HUDEP-2 (cell line): ENCODE results near the gene GLYR1.

Experiments used
- DNase-seq, 76 experiments: peaks; one replicate each; lab custom pipeline; 2025; ENCODE audit not compliant: unreplicated experiment in 76 of 76; lab: John Stamatoyannopoulos, UW

The GLYR1 gene

GRCh38 chr16:4880006-4880580, 33.0 kb upstream of the GLYR1 start:
- DNase-seq = no peak

DNA sequence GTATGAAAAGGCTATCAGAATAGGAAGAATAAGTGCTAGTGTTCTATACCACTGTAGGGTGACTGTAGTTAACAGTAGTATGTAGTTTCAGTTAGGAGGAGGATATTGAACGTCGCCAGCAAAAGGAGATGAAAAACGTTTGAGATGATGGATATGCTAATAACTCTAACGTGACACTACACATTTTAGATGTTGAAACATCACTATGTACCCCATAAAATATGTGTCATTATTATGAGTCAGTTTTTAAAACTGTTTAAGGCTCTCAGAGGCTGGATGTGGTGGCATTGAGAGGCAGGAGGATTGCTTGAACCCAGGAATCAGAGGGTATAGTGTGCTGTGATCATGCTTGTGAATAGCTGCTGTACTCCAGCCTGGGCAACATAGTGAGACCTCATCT, 32.0 kb upstream of the GLYR1 start:
- no peak for DNase-seq

DNA sequence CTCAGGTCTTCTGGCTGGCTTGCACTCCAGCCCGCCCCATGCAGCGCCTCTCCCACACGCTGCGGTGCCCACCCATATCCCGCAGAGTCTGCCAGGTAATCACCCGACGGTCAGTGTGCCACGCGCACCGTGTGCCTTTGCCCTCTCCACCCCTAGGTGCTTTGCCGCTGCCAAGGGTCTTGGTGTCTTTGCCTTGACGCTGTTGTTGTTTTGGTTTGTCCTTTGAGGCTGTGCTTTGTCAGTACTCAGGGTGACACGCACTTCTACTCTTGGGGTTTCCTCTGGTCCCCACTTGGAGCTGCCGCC, 30.2 kb upstream of the GLYR1 start:
- DNase-seq = no peak

- DNase-seq = no peak
Observed at GRCh38 chr16:4876646-4877379, 29.7 kb upstream of the GLYR1 start.

DNA sequence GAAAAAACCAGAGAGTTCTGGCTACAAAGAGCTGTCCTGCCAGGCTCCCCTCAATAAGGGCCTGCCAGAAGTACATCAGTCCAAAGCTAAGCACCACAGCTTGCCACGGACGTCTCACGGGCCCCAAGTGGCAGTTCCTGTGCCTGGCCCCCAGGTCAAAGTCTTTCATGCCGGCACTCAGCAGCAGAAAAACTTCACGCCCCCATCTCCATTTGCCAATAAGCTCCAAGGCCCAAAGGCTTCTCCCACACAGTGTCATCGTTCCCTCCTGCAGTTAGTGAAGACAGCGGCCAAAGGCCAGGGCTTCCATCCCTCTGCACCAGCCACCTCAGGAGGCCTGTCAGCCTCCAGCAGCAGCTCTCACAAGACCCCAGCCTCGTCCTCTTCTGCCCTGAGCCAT, 27.6 kb upstream of the GLYR1 start:
- DNase-seq = no peak

GRCh38 chr16:4873091-4873490, 26.0 kb upstream of the GLYR1 start:
- DNase-seq = no peak

DNA sequence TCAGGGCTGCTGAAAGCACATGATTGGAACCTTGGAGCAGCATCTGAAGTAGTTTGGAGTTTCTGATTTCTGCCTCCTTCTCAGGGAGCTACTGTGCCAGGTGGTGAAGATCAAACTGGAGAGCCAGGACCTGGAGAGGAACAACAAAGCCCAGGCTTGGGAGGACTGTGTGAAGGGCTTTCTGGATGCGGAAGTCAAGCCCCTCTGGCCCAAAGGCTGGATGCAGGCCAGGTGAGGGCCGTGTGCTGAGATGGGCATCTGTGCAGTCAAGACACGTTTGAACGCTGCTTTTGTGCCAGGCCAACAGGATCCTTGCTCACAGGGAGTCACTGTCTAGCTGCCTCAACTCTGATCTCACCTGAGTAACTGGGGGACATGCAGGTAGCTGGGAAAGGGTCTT, 24.0 kb upstream of the GLYR1 start:
- DNase-seq = no peak

DNA sequence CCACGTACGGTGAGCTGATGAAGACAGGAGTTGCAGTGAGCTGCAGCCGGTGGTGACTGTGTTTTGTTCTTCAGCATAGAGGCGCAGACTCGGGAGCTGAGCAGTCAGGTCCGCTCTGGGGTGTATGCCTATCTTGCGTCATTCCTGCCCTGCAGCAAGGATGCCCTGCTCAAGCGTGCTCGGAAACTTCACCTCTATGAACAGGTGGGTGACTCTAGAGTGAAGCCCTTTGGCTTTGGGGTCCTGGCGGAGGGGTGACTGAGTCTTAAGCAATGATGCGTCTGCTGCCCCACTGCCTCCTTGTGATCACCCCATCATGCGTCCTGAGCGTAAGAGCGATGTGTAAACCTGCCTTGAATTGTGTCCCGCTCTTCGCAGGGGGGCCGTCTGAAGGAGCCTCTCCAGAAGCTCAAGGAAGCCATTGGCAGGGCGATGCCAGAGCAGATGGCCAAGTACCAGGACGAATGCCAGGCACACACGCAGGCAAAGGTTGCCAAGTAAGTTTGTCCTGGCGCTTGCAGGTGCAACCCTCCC, 23.1 kb upstream of the GLYR1 start:
- no peak for DNase-seq

DNA sequence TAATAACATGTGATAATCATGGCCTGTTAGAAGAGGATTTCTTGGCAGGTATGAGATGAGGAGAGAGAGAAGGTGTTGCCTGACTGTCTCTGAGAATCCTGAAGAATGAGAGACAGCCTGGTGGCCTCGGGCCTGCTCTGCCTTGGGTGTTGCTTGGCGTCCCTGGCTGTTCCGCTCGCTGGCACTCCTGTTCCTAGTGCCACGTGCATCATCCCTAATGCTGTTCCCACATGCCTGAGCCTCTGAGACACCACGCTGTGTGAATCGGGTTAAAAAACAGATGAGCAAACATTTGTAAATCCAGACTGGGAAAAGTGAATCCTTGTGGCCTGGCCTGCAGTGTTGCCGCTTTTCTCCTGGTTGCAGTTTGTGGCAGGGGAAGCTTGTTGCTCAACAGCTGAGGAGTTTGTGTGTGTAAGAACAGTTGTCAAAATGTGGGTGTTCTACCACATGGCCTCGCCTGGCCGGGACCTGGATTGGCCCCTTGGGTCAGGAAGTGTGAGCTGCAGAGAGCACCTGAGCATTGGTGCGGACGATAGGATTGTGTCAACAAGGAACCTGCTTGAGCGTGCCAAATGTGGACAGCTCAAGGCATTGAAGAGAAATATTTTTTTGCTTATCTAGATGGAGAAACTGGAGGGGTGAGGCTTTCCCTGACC, 22.2 kb upstream of the GLYR1 start:
- no peak for DNase-seq

DNA sequence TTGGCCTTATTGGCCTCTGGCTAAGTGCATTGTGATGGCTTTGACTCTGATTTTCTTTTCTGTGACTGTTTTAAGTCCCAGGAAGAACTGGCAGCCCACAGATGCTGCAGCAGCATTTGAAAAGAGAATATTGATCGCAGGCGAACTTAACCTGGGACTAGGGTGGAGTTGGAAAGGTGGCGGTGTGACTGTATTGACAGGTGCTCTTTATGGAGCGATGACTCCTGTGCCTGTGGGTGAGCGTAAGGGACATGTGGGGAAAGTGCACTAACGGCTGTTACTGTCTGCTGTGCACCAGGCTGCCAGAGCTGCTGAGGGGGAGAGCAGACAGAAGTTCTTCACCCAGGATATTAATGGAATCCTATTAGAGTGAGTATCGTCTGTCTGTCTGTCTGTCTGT, 21.4 kb upstream of the GLYR1 start:
- DNase-seq = no peak

DNA sequence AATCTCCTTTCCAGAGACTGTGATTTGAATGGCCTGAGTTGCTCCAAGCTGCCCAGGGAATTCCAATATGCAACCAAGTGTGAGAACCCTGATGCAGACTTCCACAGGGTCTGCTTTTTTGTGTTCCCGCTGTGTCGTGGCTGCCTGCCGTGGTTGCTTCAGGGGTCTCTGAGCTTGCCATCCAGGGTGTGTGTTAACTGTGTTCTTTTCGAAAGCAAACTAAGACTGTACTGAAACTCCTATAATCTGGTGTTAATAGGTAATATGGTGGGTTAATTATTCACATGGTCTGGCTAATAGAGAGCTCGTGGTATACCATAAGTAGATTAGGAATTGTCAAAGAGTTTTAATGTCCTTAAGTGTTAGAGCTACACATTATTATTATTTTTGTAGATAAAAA, 20.9 kb upstream of the GLYR1 start:
- DNase-seq = no peak

- no peak for DNase-seq
Observed at GRCh38 chr16:4866586-4866985, 19.5 kb upstream of the GLYR1 start.

- DNase-seq = no peak
Observed at GRCh38 chr16:4865231-4865860, 18.3 kb upstream of the GLYR1 start.

- DNase-seq = no peak
Observed at GRCh38 chr16:4864728-4865127, 17.6 kb upstream of the GLYR1 start.

DNA sequence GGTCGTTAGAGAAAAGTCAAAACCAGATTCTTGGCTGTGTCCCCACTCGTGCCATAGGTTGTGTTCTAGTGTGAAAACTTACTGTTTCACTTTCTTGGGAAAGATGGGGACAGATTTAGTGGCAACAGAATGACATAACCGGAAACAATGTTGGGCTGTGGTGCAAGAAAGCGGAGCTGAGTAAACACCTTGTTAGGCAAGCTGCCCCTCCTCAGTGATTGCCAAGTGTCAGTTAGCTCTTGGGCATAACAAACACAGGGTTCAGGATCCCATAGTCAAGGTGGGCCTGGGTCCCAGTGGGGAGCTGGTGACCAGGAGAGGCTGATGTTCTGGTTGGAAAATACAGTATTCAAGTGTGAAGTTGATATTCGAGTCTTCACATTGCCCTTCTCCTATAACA, 15.6 kb upstream of the GLYR1 start:
- DNase-seq = no peak

DNA sequence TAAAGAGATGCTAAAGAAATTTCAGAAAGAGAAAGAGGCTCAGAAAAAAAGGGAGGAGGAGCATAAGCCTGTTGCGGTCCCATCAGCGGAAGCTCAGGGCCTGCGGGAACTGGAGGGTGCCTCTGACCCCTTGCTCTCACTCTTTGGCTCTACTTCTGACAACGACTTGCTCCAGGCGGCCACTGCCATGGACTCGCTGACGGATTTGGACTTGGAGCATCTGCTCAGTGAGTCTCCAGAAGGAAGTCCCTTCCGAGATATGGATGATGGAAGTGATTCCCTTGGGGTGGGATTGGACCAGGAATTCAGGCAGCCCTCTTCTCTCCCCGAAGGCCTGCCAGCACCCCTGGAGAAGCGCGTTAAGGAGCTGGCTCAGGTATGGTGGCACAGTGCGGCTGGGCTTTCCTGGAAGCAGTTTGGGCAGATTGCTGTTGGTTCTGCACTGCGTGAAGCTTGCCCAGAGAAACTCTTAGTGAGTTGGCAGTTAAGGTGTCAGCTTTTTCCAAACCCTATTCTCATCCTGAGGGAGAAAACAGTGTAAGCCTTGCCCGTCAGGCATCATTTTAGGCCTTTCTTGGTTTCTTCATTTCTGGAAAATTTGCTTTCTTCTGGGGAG, 13.7 kb upstream of the GLYR1 start:
- no peak for DNase-seq

DNA sequence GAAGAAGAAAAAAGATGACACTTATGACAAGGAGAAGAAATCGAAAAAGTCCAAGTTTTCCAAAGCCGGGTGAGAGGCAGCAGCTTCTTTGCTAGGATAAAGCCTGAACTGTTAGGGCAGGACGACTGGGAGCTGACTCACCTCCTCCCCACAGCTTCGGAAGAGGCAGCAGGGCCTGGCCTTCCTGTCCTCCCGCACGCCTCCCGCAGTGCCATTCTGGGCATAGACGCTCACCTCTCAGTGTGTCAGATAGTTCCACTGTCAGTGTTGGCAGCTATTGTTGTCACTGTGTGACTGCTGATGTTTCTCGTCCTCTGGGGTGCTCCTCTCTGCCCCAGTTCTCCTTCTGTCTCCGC, 12.8 kb upstream of the GLYR1 start:
- DNase-seq = no peak

GRCh38 chr16:4859190-4859899, 12.3 kb upstream of the GLYR1 start:
- no peak for DNase-seq

- no peak for DNase-seq
Observed at GRCh38 chr16:4855804-4856203, 8.7 kb upstream of the GLYR1 start.

DNA sequence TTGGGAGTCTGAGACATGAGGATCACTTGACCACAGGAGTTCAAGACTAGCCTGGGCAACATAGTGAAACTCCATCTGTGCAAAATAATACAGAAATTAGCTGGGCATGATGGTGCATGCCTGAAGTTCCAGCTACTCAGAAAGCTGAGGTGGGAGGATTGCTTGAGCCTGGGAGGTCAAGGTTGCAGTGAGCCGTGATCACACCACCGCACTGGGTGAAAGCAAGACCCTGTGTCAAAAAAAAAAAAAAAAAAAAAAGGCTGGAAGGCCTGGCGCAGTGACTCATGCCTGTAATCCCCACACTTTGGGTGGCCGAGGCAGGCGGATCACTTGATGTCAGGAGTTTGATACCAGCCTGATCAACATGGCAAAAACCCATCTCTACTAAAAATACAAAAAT, 8.3 kb upstream of the GLYR1 start:
- DNase-seq = no peak
